HL-60 (cell line): ENCODE results near the gene POLR2L.

Source experiments
- DNase-seq, 2 experiments: peaks; one replicate each; pipeline ENCODE4 v3.0.0-alpha.2; 2010 to 2020; ENCODE audit warnings: low read depth in 1 of 2, low spot score in 1 of 2
- H3K27ac ChIP-seq: fragments of 250-450 bp; sonication (Bioruptor Pico); replicated peaks from 2 replicates; pipeline ENCODE4 v1.5.1; 2020; ENCODE audit warnings: mild to moderate bottlenecking, moderate library complexity
- H3K27me3 ChIP-seq: fragments of 250-450 bp; sonication (Bioruptor Pico); 2 replicates; pipeline ENCODE4 v1.5.1; 2021; ENCODE audit warnings: mild to moderate bottlenecking, moderate library complexity; ENCODE audit not compliant: insufficient read depth, poor library complexity, severe bottlenecking
- H3K4me3 ChIP-seq: replicated peaks from 2 replicates; pipeline ENCODE4 v1.5.1; 2011; ENCODE audit warnings: mild to moderate bottlenecking, control low read depth, low read length; ENCODE audit not compliant: insufficient read depth
- CTCF ChIP-seq: IDR thresholded peaks from one replicate; pipeline ENCODE4 v1.5.1; 2011; ENCODE audit warnings: low read length, control low read depth, inconsistent platforms; ENCODE audit not compliant: insufficient read depth
- GABPA ChIP-seq: IDR thresholded peaks from 2 replicates; pipeline ENCODE4 v1.6.1; 2012; ENCODE audit warnings: low read depth
- POLR2AphosphoS5 ChIP-seq: IDR thresholded peaks from 2 replicates; pipeline ENCODE4 v1.6.1; 2012; ENCODE audit warnings: low read depth
- REST ChIP-seq: IDR thresholded peaks from 2 replicates; pipeline ENCODE4 v1.6.1; 2012; ENCODE audit warnings: low read depth; ENCODE audit not compliant: insufficient replicate concordance
- SPI1 ChIP-seq: IDR thresholded peaks from 2 replicates; pipeline ENCODE4 v1.6.1; 2012; ENCODE audit warnings: low read depth, mild to moderate bottlenecking, borderline replicate concordance

Gene POLR2L

GRCh38 chr11:823441-824291 lies 18.7 kb downstream of the POLR2L start:
- DNase-seq, result no peak
- TF ChIP-seq CTCF (no peak), GABPA (no peak), REST (no peak), POLR2AphosphoS5 (no peak), SPI1 (no peak)
- Histone ChIP-seq H3K27ac (no peak overlapping the region), H3K4me3 (no peak overlapping the region), H3K27me3 (no peaks in the 10 kb centered on the region)

- no peaks in the 10 kb centered on the region for H3K27me3 ChIP-seq
- H3K27ac ChIP-seq, result peak overlapping the region; percentile 80
- peak overlapping the region; percentile 70 for H3K4me3 ChIP-seq
- peak in 1 of 2 experiments; percentile 92 for DNase-seq
- TF ChIP-seq REST, result no peak
- peak; percentile 94 for TF ChIP-seq SPI1
- TF ChIP-seq CTCF, result no peak
- TF ChIP-seq POLR2AphosphoS5, result peak; percentile 98
- peak; percentile 36; the same call in 1 of the 2 replicates for TF ChIP-seq GABPA
These were observed 20.6 kb downstream of the POLR2L start for GRCh38 chr11:821512-822371.

GRCh38 chr11:820655-821511 lies 21.4 kb downstream of the POLR2L start:
- Histone ChIP-seq H3K4me3 (peak overlapping the region; percentile 70), H3K27me3 (no peaks in the 10 kb centered on the region), H3K27ac (peak overlapping the region; percentile 80)
- peak in 1 of 2 experiments; percentile 75 for DNase-seq
- no peak for TF ChIP-seq REST
- peak; percentile 9; the same call in 1 of the 2 replicates for TF ChIP-seq POLR2AphosphoS5
